ENCODE measurements around the gene MADCAM1. TPM values are rescaled to one million over a fixed set of nuclear protein-coding genes. Genes with fewer than 3 reads are reported as not detected.

Gene MADCAM1
- total RNA-seq, 5 donors from 2014 or later (not counting 1 experiment from before 2014, with no cell fraction given) = 0.40 to 1.6 (median 1.4) TPM

DNA sequence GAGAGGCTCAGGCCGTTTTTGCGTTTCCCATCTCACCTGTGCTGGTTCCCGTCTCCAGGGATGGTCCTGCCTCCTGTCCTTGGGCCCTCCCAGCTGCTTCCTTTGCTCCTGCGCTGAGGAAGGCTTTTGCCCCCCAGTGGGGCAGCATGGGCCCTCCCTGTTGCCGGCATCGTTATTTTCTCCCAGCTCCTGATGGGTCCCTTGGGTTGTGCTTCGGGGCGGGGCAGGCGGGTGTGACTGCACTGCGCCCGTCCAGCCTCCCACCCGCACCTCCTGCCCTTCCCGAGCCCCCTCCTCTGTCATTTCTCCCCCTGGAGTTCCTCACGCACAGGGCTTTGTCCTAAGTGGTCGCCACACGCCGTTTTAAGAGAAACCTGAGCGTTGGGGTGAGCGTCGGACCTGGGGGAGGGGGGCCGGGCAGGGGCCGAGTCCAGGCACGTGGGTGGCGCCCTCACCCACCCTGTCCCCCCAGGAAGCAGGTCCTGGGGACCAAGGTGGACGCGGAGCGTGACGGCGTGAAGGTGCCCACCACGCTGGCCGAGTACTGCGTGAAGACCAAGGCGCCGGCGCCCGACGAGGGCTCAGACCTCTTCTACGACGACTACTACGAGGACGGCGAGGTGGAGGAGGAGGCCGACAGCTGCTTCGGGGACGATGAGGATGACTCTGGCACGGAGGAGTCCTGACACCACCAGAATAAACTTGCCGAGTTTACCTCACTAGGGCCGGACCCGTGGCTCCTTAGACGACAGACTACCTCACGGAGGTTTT is 44.8 kb downstream of the MADCAM1 start:
- POLR2A ChIA-PET = no interaction called here
- Histone ChIP-seq H3K27ac (ENCODE audit: low read length) (no peak overlapping the region), H3K36me3 (ENCODE audit: control insufficient read depth in 2 of 2, extremely low read depth in 1 of 2, insufficient read depth in 1 of 2, low read length in 1 of 2) (peaks cover 19 to 35% of the 10 kb centered on the region in 2 donors), H3K9me3 (no peaks in the 10 kb centered on the region), H3K4me1 (ENCODE audit: control insufficient read depth in 1 of 2, extremely low read depth in 1 of 2, insufficient read depth in 2 of 2, low read length in 2 of 2) (peaks cover 9 to 34% of the 10 kb centered on the region in 2 experiments), H3K4me3 (ENCODE audit: control insufficient read depth in 1 of 2, extremely low read depth in 1 of 2, low read length in 1 of 2) (no peak overlapping the region), H3K27me3 (replicated peaks in 1 of 2; ENCODE audit: control insufficient read depth in 2 of 2, extremely low read depth in 1 of 2, insufficient read depth in 2 of 2, low read length in 1 of 2) (no peaks in the 10 kb centered on the region)
- WGBS (ENCODE audit: insufficient coverage) = 95% methylated on average over 46 of the region's 51 CpGs
- peaks cover 8% of the 10 kb centered on the region for H3K36me3 Mint-ChIP-seq
- H3K27ac Mint-ChIP-seq = no peak overlapping the region
- no peak for DNase-seq
- H3K4me3 Mint-ChIP-seq = no peak overlapping the region
- peaks cover 21 to 22% (median 22%) of the 10 kb centered on the region in 3 donors for H3K4me1 Mint-ChIP-seq
- H3K27me3 Mint-ChIP-seq = no peaks in the 10 kb centered on the region
- no peak for ATAC-seq (replicated peaks in 1 of 4)
- CTCF ChIA-PET = no interaction called here
- no peaks in the 10 kb centered on the region for H3K9me3 Mint-ChIP-seq

DNA sequence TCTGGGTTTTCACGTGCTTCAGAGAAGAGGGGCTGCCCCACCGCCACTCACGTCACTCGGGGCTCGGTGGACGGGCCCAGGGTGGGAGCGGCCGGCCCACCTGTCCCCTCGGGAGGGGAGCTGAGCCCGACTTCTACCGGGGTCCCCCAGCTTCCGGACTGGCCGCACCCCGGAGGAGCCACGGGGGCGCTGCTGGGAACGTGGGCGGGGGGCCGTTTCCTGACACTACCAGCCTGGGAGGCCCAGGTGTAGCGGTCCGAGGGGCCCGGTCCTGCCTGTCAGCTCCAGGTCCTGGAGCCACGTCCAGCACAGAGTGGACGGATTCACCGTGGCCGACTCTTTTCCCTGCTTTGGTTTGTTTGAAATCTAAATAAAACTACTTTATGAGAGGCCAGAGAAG is 45.4 kb downstream of the MADCAM1 start:
- peaks cover 21 to 22% (median 22%) of the 10 kb centered on the region in 3 donors for H3K4me1 Mint-ChIP-seq
- no peaks in the 10 kb centered on the region for H3K9me3 Mint-ChIP-seq
- ATAC-seq (replicated peaks in 1 of 4) (no peak), DNase-seq (no peak)
- no peaks in the 10 kb centered on the region for H3K27me3 Mint-ChIP-seq
- Histone ChIP-seq H3K4me3 (ENCODE audit: control insufficient read depth in 1 of 2, extremely low read depth in 1 of 2, low read length in 1 of 2) (no peak overlapping the region), H3K27me3 (replicated peaks in 1 of 2; ENCODE audit: control insufficient read depth in 2 of 2, extremely low read depth in 1 of 2, insufficient read depth in 2 of 2, low read length in 1 of 2) (no peaks in the 10 kb centered on the region), H3K4me1 (ENCODE audit: control insufficient read depth in 1 of 2, extremely low read depth in 1 of 2, insufficient read depth in 2 of 2, low read length in 2 of 2) (peaks cover 9 to 38% of the 10 kb centered on the region in 2 experiments), H3K9me3 (no peaks in the 10 kb centered on the region), H3K27ac (ENCODE audit: low read length) (no peak overlapping the region), H3K36me3 (ENCODE audit: control insufficient read depth in 2 of 2, extremely low read depth in 1 of 2, insufficient read depth in 1 of 2, low read length in 1 of 2) (peaks cover 16 to 29% of the 10 kb centered on the region in 2 donors)
- H3K4me3 Mint-ChIP-seq = no peak overlapping the region
- peaks cover 8% of the 10 kb centered on the region for H3K36me3 Mint-ChIP-seq
- no peak overlapping the region for H3K27ac Mint-ChIP-seq
- CTCF ChIA-PET = no interaction called here
- WGBS (ENCODE audit: insufficient coverage) = 93% methylated on average over 22 of the region's 26 CpGs
- POLR2A ChIA-PET = no interaction called here

DNA sequence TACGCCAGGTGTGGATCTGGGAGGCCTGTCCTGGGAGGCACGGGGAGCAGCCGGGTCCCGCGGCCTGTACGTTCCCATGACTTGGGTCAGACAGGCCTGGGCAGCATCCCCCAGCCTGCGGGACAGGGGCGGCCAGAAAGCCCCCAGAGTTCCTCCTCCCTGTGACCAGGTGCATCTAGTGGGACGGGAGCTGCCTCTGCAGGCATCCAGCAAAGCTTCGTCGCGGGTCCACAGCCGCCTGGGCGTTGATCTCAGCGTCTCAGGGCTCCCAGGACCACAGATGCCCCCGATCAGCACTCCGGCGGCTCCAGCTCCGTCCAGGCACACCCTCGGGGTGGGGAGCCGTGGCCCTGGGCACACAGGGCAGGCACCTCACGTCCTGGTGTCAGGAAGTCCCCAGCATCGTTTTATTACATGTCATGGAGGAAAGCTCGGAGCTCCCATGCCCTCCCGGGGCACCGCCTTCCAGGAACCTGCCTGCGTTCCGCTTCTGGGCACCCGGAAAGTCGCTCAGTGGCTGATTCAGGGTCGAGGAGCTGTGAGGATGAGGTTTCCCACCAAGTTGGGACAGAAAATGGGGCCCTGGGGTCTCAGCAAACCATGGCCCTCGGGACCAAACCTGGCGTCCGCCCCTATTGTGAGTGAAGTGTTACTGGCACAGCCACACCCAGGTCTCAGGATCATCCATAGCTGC is 46.0 kb downstream of the MADCAM1 start:
- ChIA-PET CTCF (no interaction called here), POLR2A (no interaction called here)
- H3K27me3 Mint-ChIP-seq = no peaks in the 10 kb centered on the region
- WGBS (ENCODE audit: insufficient coverage) = 89% methylated on average over 30 of the region's 34 CpGs
- DNase-seq (no peak), ATAC-seq (replicated peaks in 1 of 4) (no peak)
- no peaks in the 10 kb centered on the region for H3K9me3 Mint-ChIP-seq
- H3K36me3 Mint-ChIP-seq = peaks cover 8% of the 10 kb centered on the region
- H3K4me1 Mint-ChIP-seq = peaks cover 21 to 22% (median 22%) of the 10 kb centered on the region in 3 donors
- H3K4me3 ChIP-seq (ENCODE audit: control insufficient read depth in 1 of 2, extremely low read depth in 1 of 2, low read length in 1 of 2) = no peak overlapping the region
- H3K27ac ChIP-seq (ENCODE audit: low read length) = no peak overlapping the region
- peaks cover 16 to 27% of the 10 kb centered on the region in 2 donors for H3K36me3 ChIP-seq (ENCODE audit: control insufficient read depth in 2 of 2, extremely low read depth in 1 of 2, insufficient read depth in 1 of 2, low read length in 1 of 2)
- peaks cover 9 to 44% of the 10 kb centered on the region in 2 experiments for H3K4me1 ChIP-seq (ENCODE audit: control insufficient read depth in 1 of 2, extremely low read depth in 1 of 2, insufficient read depth in 2 of 2, low read length in 2 of 2)
- no peaks in the 10 kb centered on the region for H3K27me3 ChIP-seq (replicated peaks in 1 of 2; ENCODE audit: control insufficient read depth in 2 of 2, extremely low read depth in 1 of 2, insufficient read depth in 2 of 2, low read length in 1 of 2)
- H3K9me3 ChIP-seq = no peaks in the 10 kb centered on the region
- H3K4me3 Mint-ChIP-seq = no peak overlapping the region
- no peak overlapping the region for H3K27ac Mint-ChIP-seq

DNA sequence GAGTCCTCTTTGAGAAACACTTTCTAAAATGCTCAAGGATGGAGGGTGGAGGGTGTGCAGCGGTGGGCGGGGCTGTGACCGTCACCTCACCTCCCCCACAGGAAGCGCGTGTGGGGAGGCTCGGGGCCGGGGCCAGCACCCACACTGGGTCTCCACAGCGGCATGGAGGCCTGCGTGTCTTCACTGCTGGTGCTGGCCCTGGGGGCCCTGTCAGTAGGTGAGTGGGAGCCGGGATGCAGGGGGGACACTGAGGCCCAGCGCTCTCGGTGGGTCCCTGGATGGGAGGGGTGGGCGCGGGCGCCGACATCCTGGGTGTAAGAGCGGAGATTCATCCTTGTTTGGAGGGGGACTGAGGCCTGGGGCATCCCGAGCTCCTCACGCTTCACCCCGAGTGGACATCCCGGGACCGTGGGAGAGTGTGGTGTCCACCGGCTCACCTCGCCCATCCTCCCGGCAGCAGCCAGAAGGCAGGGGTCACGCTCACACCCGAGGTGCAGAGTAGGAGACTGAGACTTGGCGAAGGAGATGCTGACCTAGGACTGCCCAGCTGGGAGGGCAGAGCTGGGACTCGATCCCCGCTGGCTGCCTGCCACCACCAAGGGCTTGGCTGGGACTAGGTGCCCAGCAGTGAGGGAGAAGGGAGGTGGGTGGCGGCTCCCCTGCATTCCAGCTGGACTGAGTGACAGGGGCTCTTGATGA is 47.8 kb downstream of the MADCAM1 start, which contains the start of gene GZMM:
GZMM (plus strand) TSS at position 144 of the 699 bp plus-strand sequence; CDS start at position 163, 19 bp downstream.
- Mint-ChIP-seq H3K27ac (peak within 1 kb of the TSS; percentile 89), H3K9me3 (no peaks in the 10 kb centered on the region), H3K27me3 (no peaks in the 10 kb centered on the region), H3K4me3 (peak within 1 kb of the TSS; percentile 83 to 88 (median 87)), H3K4me1 (peaks cover 21 to 30% (median 22%) of the 10 kb centered on the region in 3 donors), H3K36me3 (peaks cover 7% of the 10 kb centered on the region)
- Histone ChIP-seq H3K36me3 (ENCODE audit: control insufficient read depth in 2 of 2, extremely low read depth in 1 of 2, insufficient read depth in 1 of 2, low read length in 1 of 2) (peaks cover 10 to 37% of the 10 kb centered on the region in 2 donors), H3K9me3 (no peaks in the 10 kb centered on the region), H3K4me1 (ENCODE audit: control insufficient read depth in 1 of 2, extremely low read depth in 1 of 2, insufficient read depth in 2 of 2, low read length in 2 of 2) (peaks cover 9 to 57% of the 10 kb centered on the region in 2 experiments), H3K27me3 (replicated peaks in 1 of 2; ENCODE audit: control insufficient read depth in 2 of 2, extremely low read depth in 1 of 2, insufficient read depth in 2 of 2, low read length in 1 of 2) (no peaks in the 10 kb centered on the region), H3K4me3 (ENCODE audit: control insufficient read depth in 1 of 2, extremely low read depth in 1 of 2, low read length in 1 of 2) (peak within 1 kb of the TSS; percentile 79 to 92), H3K27ac (ENCODE audit: low read length) (peak within 1 kb of the TSS; percentile 83)
- ATAC-seq (replicated peaks in 1 of 4) (peak; percentile 95 to 98 (median 96)), DNase-seq (peak; percentile 54 to 91 (median 83))
- whole genome bisulfite sequencing (ENCODE audit: insufficient coverage) = 8% methylated on average over 14 of the region's 31 CpGs
- ChIA-PET CTCF (no interaction called here), POLR2A (interaction anchor here in 1 of 2 donors (0.7 kb wide), 1 partner anchor 13 kb away, joined by 6 read pairs; the partner anchor contains the start of gene CDC34)

DNA sequence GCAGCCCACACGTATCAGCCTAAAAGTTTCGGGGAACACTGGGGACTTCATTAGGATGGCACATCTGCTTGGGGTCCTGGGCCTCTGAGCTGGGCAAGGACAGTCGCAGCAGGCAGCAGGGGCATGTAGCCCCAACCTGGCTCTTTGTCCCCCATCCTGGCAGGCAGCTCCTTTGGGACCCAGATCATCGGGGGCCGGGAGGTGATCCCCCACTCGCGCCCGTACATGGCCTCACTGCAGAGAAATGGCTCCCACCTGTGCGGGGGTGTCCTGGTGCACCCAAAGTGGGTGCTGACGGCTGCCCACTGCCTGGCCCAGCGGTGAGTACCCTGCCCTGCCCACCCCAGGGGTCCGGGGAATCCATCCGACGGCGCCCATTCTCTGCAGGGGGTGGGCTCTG is 50.8 kb downstream of the MADCAM1 start:
- CTCF ChIA-PET = interaction anchor here in 1 of 2 donors (0.6 kb wide), 1 partner anchor 41 kb away, joined by 3 read pairs; no protein-coding TSS in a partner anchor
- POLR2A ChIA-PET = no interaction called here

More for the DNA sequence above, 50.8 kb downstream of the MADCAM1 start:
- peaks cover 22 to 36% (median 25%) of the 10 kb centered on the region in 3 donors for H3K4me1 Mint-ChIP-seq
- H3K27me3 Mint-ChIP-seq = no peaks in the 10 kb centered on the region
- no peaks in the 10 kb centered on the region for H3K27me3 ChIP-seq (replicated peaks in 1 of 2; ENCODE audit: control insufficient read depth in 2 of 2, extremely low read depth in 1 of 2, insufficient read depth in 2 of 2, low read length in 1 of 2)
- 97% methylated on average over 11 of the region's 15 CpGs for WGBS (ENCODE audit: insufficient coverage)
- ATAC-seq (replicated peaks in 1 of 4) (no peak), DNase-seq (no peak)
- no peaks in the 10 kb centered on the region for H3K9me3 ChIP-seq
- peaks cover 4 to 27% of the 10 kb centered on the region in 2 donors for H3K36me3 ChIP-seq (ENCODE audit: control insufficient read depth in 2 of 2, extremely low read depth in 1 of 2, insufficient read depth in 1 of 2, low read length in 1 of 2)
- peaks cover 7% of the 10 kb centered on the region for H3K36me3 Mint-ChIP-seq
- peaks cover 9 to 61% of the 10 kb centered on the region in 2 experiments for H3K4me1 ChIP-seq (ENCODE audit: control insufficient read depth in 1 of 2, extremely low read depth in 1 of 2, insufficient read depth in 2 of 2, low read length in 2 of 2)
- H3K27ac Mint-ChIP-seq = no peak overlapping the region
- H3K4me3 ChIP-seq (ENCODE audit: control insufficient read depth in 1 of 2, extremely low read depth in 1 of 2, low read length in 1 of 2) = no peak overlapping the region
- no peaks in the 10 kb centered on the region for H3K9me3 Mint-ChIP-seq
- no peak overlapping the region for H3K27ac ChIP-seq (ENCODE audit: low read length)
- H3K4me3 Mint-ChIP-seq = no peak overlapping the region

Data from T-cell (primary cell).